Activated T-cell treated with anti-CD3 and anti-CD28 coated beads for 4 hours (primary cell): Measurements from ENCODE around the gene ZNF432.
"Not testable (repeated sequence)": the region's sequence is repeated elsewhere in the genome, so short reads cannot be mapped to it uniquely, and the experiment has no call there.

ENCODE experiments used
- DNase-seq: peaks from one replicate; pipeline ENCODE4 v3.0.0-alpha.2; 2020

The ZNF432 gene

GRCh38 chr19:52048555-52049501 is at the start of gene ZNF432:
Gene ZNF432, minus strand, starts transcription at chr19:52048838. Its CDS starts 1,970 bp downstream, at chr19:52046868.
- peak; percentile 74 for DNase-seq

DNA sequence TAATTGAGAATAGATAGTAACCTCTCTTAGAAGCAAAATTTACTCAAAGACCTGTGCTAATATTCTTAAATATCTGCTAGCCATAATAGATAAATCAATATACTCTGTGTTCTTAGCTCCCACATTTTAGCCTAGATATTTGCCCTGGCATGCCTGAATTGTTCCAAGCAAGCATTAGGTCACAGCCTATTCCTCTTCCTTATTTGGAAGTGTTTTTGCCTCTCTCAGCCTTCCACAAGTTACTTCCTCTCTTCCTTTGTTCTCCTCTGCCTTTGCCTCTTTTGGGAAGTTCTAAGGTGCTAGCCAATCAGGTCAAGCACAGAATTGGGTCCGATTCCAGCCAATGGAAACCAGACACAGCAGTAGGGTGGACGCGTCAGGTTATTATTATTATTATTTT is 47.8 kb upstream of the ZNF432 start:
- not testable (repeated sequence) for DNase-seq

DNA sequence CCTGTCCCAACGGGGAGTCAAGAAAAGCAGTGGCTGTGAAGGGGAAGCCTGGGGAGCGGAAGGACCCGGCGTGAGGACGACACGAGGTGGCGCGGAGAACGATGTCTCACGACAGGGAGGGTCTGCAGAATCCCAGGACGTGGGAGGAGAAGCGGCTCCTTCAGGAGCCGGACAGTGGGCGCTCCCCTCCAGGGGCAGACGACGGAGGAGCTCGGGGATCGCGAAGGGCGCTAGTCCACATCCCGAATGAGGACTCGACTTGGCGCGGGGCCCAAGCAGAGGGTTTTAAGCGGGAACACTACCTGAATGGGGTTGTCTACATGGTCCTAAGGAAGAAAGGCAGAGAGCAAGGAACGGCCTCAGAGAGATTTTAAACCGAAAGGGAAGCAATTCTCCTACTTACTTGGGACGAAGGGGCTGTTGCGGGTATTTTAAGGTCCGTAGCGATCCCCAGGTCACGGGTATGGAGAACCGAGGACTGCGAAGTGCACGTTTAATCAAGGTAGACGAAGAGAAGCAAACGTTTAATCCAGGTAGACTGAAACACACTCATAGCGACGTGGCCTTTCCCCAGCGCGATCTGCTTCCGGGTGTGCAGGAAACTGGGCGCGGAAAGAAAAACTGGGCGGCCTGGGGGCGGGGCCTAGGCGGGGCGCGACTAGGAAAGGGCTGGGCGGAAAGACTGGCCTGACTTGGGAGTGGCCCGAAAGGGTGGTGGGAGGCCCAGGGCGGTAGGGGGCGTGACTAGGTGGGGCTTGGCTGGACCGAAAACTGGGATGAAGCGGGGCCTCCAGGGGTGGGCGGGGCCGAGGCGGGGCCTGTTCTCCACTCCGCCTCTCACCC is 46.8 kb upstream of the ZNF432 start, which contains the start of gene ZNF841:
Gene ZNF841, minus strand, starts transcription at position 594 of the 843 bp plus-strand sequence. CDS start 10,964 bp downstream, outside the sequence.
- peak; percentile 87 for DNase-seq

GRCh38 chr19:52094526-52095130 is 46.0 kb upstream of the ZNF432 start:
- DNase-seq, result no peak

GRCh38 chr19:52086481-52086880 is 37.8 kb upstream of the ZNF432 start:
- DNase-seq, result no peak

DNA sequence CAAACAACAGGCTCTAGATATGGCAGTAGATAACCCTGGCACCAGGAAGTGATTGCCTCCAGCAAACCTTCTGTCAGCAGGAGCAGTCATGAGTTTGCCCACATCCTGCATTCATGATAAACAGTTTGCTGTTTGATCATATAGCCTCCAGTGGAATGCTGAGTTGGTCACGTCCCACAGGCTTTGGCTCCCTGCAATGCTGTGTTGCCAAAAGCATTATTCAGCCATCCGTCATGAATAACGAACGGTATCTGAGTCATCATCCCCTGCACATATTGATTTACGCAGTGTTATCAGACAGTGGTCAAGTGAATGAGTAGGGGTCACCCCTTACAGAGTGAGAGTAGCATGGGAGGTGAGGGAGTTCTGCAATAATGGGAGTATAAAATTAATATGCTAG is 21.9 kb upstream of the ZNF432 start:
- DNase-seq, result no peak

GRCh38 chr19:52069653-52070052 is 21.0 kb upstream of the ZNF432 start:
- DNase-seq, result no peak

DNA sequence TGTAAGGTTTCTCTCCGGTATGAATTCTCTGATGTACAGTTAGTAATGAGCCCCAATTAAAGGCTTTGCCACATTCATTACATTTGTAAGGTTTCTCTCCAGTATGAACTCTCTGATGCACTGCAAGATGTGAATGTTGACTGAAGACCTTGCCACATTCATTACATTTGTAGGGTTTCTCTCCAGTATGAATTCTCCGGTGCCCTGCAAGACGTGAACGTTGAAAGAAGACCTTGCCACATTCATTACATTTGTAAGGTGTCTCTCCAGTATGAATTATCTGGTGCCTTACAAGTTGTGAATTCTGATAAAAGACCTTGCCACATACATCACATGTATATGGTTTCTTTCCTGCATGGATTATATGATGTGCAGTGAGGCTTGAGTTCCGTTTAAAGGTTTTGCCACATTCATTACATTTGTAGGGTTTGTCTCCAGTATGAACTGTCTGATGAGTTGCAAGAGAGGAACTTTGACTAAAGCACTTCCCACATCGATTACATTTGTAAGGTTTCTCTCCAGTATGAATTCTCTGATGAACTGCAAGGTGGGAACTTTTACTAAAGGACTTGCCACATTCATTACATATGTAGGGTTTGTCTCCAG is 17.7 kb upstream of the ZNF432 start:
- no peak for DNase-seq

- DNase-seq, result no peak
These were observed 16.8 kb upstream of the ZNF432 start for GRCh38 chr19:52065399-52065798.

GRCh38 chr19:52056480-52056879 is 7.8 kb upstream of the ZNF432 start:
- not testable (repeated sequence) for DNase-seq

DNA sequence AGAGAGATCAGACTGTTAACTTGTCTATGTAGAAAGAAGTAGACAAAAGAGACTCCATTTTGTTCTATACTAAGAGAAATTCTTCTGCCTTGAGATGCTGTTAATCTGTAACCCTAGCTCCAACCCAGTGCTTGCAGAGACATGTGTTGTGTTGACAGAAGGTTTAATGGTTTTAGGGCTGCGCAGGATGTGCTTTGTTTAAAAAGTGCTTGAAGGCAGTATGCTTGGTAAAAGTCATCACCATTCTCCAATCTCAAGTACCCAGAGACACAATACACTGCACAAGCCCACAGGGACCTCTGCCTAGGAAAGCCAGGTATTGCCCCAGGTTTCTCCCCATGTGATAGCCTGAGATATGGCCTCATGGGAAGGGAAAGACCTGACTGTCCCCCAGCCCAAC is 3.1 kb upstream of the ZNF432 start:
- DNase-seq, result not testable (repeated sequence)

DNA sequence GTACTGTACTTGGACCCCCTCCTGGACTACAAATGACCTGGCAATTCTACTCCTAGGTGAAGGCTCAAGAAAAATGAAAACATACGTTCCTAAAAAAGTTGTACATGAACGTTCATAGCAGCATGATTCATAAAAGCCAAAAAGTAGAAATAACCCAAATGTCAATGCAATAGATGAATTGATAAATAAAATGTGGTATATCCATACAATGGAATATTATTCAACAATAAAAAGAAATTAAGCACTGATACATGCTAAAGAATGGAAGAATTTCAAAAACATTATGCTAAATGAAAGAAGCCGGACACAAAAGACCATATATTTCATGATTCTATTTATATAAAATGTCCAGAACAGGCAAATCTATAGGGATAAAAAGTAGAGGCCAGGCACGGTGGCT is 9.5 kb downstream of the ZNF432 start:
- DNase-seq, result no peak

- no peak for DNase-seq
These were observed 14.4 kb downstream of the ZNF432 start for GRCh38 chr19:52034051-52034728.

GRCh38 chr19:52028780-52029123 is 19.9 kb downstream of the ZNF432 start:
- no peak for DNase-seq

DNA sequence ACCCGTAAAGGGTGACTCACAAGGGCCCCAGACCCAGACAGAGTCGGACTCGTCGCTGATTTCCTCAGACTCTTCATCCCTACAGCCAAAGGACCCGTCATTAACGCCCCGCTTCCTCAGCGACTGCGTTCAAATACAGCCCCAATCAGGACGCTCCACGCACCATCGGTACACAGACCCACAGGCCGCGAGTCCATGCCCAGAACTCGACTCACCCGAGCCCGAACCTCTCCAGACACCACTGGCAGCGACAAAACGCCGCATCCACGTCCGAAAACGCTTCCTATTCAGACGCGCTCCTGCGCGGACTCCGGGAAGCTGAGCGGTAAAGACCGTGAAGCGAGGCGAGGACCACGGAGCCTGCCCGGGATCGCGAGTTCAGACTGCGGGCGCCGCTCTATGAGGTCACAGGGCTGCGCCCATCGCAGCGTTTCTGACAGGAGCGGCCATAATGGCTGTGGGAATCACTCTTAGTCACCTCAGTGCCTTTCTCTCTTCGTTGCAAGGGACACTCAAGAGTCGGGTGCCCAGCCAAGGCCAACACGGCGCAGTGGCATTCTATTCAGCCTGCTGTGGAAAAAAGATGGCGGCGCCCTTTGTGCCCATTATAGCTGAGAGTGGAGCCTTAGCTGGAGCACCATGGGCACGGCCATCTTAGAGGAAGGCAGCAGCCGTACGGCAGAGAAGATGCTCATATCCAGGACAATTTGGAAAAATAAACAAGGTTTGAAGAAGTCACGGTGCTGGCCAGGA is 20.4 kb downstream of the ZNF432 start, which contains the start of gene ZNF614:
Gene ZNF614, minus strand, starts transcription at position 353 of the 753 bp plus-strand sequence. CDS start 2,634 bp downstream, outside the sequence.
- DNase-seq, result peak; percentile 81

- DNase-seq, result not testable (repeated sequence)
These were observed 22.2 kb downstream of the ZNF432 start for GRCh38 chr19:52026255-52026990.

DNA sequence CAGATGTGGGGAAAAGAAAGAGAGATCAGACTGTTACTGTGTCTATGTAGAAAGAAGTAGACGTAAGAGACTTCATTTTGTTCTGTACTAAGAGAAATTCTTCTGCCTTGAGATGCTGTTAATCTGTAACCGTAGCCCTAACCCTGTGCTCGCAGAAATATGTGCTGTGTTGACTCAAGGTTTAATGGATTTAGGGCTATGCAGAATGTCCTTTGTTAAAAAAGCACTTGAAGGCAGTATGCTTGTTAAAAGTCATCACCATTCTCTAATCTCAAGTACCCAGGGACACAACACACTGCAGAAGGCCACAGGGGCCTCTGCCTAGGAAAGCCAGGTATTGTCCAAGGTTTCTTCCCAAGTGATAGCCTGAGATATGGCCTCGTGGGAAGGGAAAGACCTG is 24.2 kb downstream of the ZNF432 start:
- not testable (repeated sequence) for DNase-seq

- no peak for DNase-seq
These were observed 26.4 kb downstream of the ZNF432 start for GRCh38 chr19:52022193-52022592.

DNA sequence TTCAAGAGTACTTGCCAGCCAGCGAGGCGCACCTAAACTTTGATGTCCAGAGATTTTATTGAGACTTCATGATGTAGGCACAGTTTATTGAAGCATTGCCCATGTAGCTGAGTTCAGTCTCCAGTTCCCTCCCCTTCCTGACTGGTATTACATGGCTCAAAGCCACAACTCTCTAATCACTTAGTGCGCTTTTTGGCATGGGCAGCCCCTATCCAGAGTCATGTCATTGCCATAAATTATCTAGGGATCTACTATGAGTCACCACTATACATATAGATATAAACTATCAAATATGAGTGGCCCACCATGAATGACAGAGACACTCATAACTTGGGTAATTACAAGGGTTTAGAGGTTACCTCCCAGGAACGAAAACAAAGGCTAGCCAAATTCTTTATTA is 28.1 kb downstream of the ZNF432 start:
- no peak for DNase-seq

DNA sequence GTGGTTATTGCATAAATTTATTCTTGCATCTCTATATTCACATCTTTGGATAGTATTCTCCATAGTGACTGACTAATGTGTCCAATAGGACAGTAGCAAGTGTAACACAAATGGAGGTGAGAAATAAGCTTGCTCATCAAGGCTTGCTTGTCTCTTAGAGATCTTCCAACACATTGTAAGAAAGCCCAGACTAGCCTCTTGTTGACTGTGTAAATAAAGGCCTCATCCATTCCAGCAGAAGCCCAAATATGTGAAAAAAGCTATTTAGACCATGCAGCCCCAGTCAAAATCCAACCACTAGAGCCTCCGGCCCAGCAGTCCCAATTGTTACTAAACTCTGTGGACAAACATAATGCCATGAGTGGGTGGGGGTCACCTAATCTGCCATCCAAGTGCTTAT is 38.0 kb downstream of the ZNF432 start:
- DNase-seq, result no peak
